Measurements from ENCODE around the gene NYNRIN. TPM values are rescaled to one million over a fixed set of nuclear protein-coding genes. Genes with fewer than 3 reads are reported as not detected.

The NYNRIN gene
- total RNA-seq, 4 donors from 2014 or later, result 6.9 to 19.9 (median 11.5) TPM

- Histone ChIP-seq H3K4me1 (peaks cover 4 to 41% (median 22%) of the 10 kb centered on the region in 3 donors), H3K27me3 (peaks cover 9% of the 10 kb centered on the region), H3K9me3 (no peaks in the 10 kb centered on the region), H3K36me3 (peaks cover 0 to 16% of the 10 kb centered on the region in 2 donors), H3K27ac (peak overlapping the region in 1 of 4 donors; percentile 94), H3K4me3 (no peak overlapping the region)
- TF ChIP-seq POLR2A (IDR thresholded peaks at IDR 0.05), result no peak
- TF ChIP-seq POLR2AphosphoS5 (IDR thresholded peaks at IDR 0.05), result no peak
- no peak for TF ChIP-seq EP300 (IDR thresholded peaks at IDR 0.05)
- TF ChIP-seq CTCF (IDR thresholded peaks at IDR 0.05), result no peak
- 100% methylated on average over 1 of the region's 18 CpGs; no CpG with 5 or more reads in 1 of the 2 donors for WGBS, 2 donors (ENCODE audit: low coverage in 1 of 2)
- ATAC-seq, result no peak
Measured at GRCh38 chr14:24427537-24428508, 29.0 kb downstream of the NYNRIN start.

GRCh38 chr14:24428628-24429394, 30.0 kb downstream of the NYNRIN start:
- Histone ChIP-seq H3K4me1 (peaks cover 4 to 44% (median 22%) of the 10 kb centered on the region in 3 donors), H3K27ac (peak overlapping the region; percentile 88 to 99 (median 95)), H3K36me3 (peaks cover 0 to 26% of the 10 kb centered on the region in 2 donors), H3K9me3 (no peaks in the 10 kb centered on the region), H3K27me3 (no peaks in the 10 kb centered on the region), H3K4me3 (peak overlapping the region in 1 of 2 donors; percentile 81)
- peak in 1 of 2 donors; percentile 6 for TF ChIP-seq POLR2A (IDR thresholded peaks at IDR 0.05)
- TF ChIP-seq CTCF (IDR thresholded peaks at IDR 0.05), result no peak
- TF ChIP-seq EP300 (IDR thresholded peaks at IDR 0.05), result no peak
- ATAC-seq, result no peak
- 73% methylated on average over 6 of the region's 18 CpGs; no CpG with 5 or more reads in 1 of the 2 donors for WGBS, 2 donors (ENCODE audit: low coverage in 1 of 2)

- Histone ChIP-seq H3K4me1 (peaks cover 4 to 44% (median 22%) of the 10 kb centered on the region in 3 donors), H3K27ac (peak within 1 kb of the TSS; percentile 88 to 99 (median 95)), H3K4me3 (peak within 1 kb of the TSS; percentile 61 to 81), H3K27me3 (no peaks in the 10 kb centered on the region), H3K36me3 (peaks cover 0 to 33% of the 10 kb centered on the region in 2 donors), H3K9me3 (no peaks in the 10 kb centered on the region)
- WGBS, 2 donors (ENCODE audit: low coverage in 1 of 2), result 6 to 10% methylated on average over 8 to 12 of the region's 57 CpGs
- peak; percentile 93 for TF ChIP-seq POLR2AphosphoS5 (IDR thresholded peaks at IDR 0.05)
- TF ChIP-seq POLR2A (IDR thresholded peaks at IDR 0.05), result peak; percentile 95 to 98
- TF ChIP-seq CTCF (IDR thresholded peaks at IDR 0.05), result no peak
- ATAC-seq, result peak; percentile 93
Measured at GRCh38 chr14:24429395-24430142, 30.8 kb downstream of the NYNRIN start, which contains the start of the genes CBLN3 and KHNYN. TSS of gene CBLN3 (minus strand) at chr14:24429668. CDS start at chr14:24429054, 614 bp downstream. TSS of gene KHNYN (plus strand) at chr14:24429954. CDS start at chr14:24430731, 777 bp downstream.

- H3K36me3 ChIP-seq, result peaks cover 0 to 39% of the 10 kb centered on the region in 2 donors
- H3K27me3 ChIP-seq, result no peaks in the 10 kb centered on the region
- no CpG with 5 or more reads among the region's 28 CpGs for WGBS, 2 donors (ENCODE audit: low coverage in 1 of 2)
- peaks cover 4 to 44% (median 22%) of the 10 kb centered on the region in 3 donors for H3K4me1 ChIP-seq
- no peak for TF ChIP-seq EP300 (IDR thresholded peaks at IDR 0.05)
- TF ChIP-seq POLR2AphosphoS5 (IDR thresholded peaks at IDR 0.05), result no peak
- TF ChIP-seq POLR2A (IDR thresholded peaks at IDR 0.05), result no peak
- peak in 1 of 4 experiments; percentile 7 for TF ChIP-seq CTCF (IDR thresholded peaks at IDR 0.05)
- ATAC-seq, result peak; percentile 92
- no peaks in the 10 kb centered on the region for H3K9me3 ChIP-seq
- H3K27ac ChIP-seq, result peak overlapping the region; percentile 88 to 99 (median 95)
- peak overlapping the region; percentile 61 to 81 for H3K4me3 ChIP-seq
Measured at GRCh38 chr14:24430143-24430681, 31.4 kb downstream of the NYNRIN start.
